ES-I3 (cell line): Measurements from ENCODE around the gene COL6A1.
"Not testable (repeated sequence)": the region's sequence is repeated elsewhere in the genome, so short reads cannot be mapped to it uniquely, and the experiment has no call there.

Experiments used
- H3K36me3 ChIP-seq: 2 replicates; pipeline ENCODE4 v1.6.1; 2013; ENCODE audit warnings: mild to moderate bottlenecking, low read length, control low read depth, moderate library complexity; ENCODE audit not compliant: insufficient read depth
- H3K4me1 ChIP-seq: 2 replicates; pipeline ENCODE4 v1.6.1; 2013; ENCODE audit warnings: mild to moderate bottlenecking, control low read depth, low read length; ENCODE audit not compliant: insufficient read depth
- H3K9ac ChIP-seq: 2 replicates; pipeline ENCODE4 v1.6.1; 2013; ENCODE audit warnings: low read depth, mild to moderate bottlenecking, low read length, moderate library complexity
- H3K9me3 ChIP-seq: 2 replicates; pipeline ENCODE4 v1.6.1; 2013; ENCODE audit warnings: mild to moderate bottlenecking, low read length, moderate library complexity; ENCODE audit not compliant: control insufficient read depth, insufficient read depth

The COL6A1 gene

DNA sequence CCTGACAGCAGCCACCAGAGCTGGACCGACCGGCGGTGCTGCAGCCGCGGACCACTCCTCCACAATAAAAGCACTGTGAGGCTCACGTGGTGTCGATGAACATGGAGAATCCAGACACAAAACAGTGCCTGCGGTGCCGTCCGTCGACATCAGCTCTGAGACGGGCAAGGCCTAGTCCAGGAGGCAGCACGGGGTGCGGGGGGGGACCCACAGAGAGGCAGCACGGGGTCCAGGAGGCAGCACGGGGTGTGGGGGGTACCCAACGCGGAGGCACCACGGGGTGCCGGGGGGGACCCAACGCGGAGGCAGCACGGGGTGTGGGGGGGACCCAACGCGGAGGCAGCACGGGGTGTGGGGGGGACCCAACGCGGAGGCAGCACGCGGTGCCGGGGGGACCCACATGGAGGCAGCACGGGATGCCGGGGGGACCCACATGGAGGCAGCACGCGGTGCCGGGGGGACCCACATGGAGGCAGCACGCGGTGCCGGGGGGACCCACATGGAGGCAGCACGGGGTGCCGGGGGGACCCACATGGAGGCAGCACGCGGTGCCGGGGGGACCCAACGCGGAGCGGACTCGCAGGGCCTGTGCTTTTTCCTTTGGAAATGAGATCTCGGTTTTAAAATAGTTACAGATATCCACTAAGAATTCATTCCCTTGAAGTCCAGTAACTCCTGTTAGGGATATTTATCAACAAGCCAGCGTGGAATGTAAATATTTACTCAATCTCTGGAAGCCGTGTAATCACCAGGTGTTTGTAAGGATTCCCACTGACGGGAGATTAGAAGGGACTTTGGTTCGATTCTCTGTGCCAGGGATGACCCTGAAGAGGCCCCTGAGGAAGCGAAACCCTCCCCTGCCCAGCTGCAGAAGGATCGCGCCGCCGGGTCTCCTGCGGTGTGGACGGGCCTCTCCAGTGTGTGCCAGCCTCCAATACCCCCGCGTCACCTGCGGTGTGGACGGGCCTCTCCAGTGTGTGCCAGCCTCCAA is 52.1 kb downstream of the COL6A1 start:
- Histone ChIP-seq H3K36me3 (no peaks in the 10 kb centered on the region), H3K9ac (no peak overlapping the region)

DNA sequence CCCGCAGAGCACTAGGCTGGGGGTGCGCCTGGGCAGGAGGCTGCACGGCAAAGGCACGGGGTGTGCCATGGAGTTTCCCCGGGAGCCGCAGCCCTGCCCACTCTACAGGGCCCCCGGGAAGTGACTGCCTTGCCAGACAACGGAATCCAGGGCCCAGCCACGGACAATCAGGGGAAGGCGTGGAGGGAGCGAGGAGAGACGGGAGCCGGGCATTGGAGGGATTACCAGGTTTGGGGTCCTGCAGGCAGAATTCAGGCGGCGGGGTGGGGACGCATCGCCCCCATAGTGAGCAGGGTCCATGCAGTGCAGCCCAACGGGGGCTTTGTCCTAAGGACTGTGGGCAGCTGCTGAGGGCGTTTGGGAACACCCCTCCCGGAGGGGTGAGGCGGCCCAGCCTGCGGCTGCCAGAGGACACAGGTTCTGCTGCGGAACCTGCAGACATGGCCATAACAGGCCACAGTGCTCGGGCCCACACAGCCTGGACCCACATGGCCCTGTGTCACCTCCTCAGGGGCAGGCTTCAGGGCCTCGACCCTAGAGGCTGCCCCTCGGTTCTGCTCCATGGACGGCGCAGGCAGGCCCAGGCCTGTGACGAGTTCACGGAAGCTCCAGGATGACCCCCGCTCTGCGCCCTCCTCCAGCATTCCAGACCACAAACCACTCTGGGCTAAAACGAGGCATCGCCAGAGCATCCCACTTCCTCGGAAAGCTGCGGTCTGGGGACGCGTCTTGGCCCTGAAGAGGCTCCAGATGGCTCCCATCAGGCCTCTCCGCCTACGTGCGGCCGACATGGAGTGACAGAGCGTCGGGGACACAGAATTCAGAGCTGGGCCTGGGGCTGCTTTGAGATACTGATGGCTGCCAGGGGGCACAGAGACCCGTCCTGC is 54.5 kb downstream of the COL6A1 start:
- no peaks in the 10 kb centered on the region for H3K9me3 ChIP-seq
- no peaks in the 10 kb centered on the region for H3K4me1 ChIP-seq
- H3K36me3 ChIP-seq = no peaks in the 10 kb centered on the region
- no peak overlapping the region for H3K9ac ChIP-seq

More for the DNA sequence above, 52.1 kb downstream of the COL6A1 start:
- Histone ChIP-seq H3K9me3 (peaks cover 3% of the 10 kb centered on the region; the same call in 1 of the 2 replicates), H3K4me1 (no peaks in the 10 kb centered on the region)

DNA sequence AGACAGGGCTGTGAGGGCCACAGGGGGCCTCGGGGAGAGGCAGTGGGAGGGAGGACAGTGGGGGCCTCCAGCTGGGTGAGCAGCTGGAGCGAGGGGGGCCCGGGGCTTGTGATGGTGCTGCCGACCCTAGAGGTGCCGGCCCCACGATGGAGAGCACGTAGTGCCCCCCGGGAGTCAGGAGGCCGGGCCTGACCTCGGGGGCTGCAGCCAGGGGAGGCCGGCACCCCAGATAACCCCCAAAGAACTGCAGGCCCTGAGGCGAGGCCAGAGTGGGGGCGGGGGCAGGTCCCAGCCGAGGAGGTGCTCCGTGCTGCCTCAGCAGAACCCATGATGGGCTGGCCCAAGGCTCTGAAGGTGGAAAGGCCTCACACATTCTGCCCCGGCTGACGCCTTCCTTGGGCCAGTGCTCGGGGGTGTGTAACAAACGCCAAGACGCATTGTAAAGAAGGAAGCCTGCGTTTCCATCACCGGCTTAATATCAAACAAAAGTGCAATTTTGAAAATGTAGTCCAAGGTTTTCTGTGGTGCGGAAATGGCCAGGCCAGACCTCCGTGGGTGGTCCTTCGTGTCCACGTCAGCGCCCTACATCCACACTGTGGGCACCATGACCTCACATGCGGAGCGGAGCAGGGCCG is 55.2 kb downstream of the COL6A1 start:
- no peak overlapping the region for H3K9ac ChIP-seq
- H3K9me3 ChIP-seq = no peaks in the 10 kb centered on the region
- H3K4me1 ChIP-seq = no peaks in the 10 kb centered on the region
- H3K36me3 ChIP-seq = no peaks in the 10 kb centered on the region

DNA sequence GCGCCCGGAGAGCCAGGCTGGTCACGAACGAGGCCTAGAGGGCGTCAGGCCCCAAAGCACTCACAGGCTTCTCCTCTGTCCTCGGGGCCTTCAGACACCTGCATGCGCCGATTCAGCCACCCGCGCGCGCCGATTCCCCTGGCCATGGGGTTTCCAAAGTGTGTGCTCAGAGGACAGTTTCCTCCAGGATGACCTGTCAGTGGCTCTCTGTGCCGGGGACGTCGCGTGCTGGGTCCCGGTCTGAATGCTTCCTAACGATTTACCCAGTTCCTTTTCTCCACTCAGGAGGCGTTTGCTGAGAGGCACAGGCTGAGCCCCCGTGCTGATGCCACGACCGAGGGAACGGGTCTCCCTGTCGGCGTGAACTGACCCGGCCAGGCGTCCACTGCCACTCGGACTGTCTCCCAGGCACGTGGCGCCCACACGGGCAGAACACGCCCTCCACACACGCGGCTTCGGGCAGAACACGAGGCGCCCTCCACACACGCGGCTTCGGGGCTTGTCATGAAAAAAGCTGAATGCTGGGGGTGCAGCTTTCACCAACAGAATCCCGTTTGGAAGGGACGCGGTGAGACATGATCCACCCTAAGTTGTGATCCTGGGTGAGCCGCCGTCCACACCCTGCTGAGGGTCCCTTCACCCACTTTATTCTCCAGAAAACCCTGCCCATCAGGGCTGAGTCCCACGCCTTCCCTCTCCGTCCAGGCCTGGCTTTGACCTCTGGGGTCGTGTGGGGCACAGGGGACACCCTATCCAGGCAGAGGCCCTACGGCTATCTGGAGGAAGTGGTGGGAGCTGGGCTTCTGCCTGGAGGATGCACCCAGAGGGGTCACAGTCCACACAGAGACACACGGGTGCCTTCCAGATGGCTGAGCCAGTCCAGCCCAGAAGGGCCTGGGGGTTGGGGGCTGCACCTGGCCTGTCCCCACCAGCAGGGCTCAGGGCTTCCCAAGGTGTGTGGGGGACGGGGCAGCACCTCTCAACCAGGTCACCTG is 56.1 kb downstream of the COL6A1 start:
- Histone ChIP-seq H3K9ac (no peak overlapping the region), H3K36me3 (no peaks in the 10 kb centered on the region), H3K9me3 (no peaks in the 10 kb centered on the region), H3K4me1 (no peaks in the 10 kb centered on the region)

DNA sequence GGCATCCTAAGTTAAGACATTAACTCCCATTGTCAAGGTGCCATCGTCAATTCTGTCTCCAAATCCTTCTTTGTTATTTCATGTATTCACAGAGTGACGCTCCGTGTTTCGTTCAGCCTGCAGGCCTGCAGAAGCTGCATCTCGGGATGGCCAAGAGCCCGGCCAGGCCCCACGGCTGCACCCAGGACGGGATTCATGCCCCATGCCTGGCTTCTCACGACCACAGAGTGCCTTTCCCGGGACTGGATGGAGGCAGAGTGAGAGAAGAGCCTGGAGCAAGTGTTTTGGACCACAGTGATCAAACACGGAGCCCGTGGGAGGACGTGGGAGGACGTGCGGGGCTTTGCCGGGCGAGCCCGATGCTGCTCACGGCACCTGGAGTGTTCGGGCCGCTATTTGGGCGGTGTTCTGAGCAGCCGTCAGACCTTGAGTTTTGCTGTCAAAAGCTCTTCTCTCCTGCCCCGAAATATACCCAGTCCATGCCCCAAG is 56.8 kb downstream of the COL6A1 start:
- Histone ChIP-seq H3K36me3 (no peaks in the 10 kb centered on the region), H3K4me1 (no peaks in the 10 kb centered on the region), H3K9me3 (no peaks in the 10 kb centered on the region), H3K9ac (no peak overlapping the region)

DNA sequence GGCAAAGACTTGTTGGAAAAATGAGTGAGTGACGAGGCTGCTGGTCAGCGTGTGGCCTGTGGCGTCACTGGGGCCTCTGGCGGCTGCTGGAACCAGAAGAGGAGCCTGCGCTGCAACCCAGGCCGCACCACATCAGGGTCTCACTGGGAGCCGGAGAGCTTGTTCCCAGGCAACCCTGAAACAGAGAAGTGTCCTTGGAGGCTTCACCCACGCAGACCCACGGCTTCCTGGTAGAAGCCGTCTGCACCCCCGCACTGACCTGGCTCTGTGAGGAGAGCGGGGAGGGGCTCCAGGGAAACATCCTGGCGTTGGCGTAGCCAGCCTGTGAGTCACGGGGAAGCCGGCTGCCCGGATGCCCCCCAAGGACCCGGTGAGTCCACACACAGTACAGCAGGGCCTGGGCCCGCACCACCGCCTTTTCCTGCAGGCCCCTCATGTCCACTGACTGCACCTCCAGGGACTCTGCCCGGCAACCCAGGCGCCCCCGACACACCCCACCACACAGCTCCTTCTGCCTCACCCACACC is 57.4 kb downstream of the COL6A1 start:
- no peaks in the 10 kb centered on the region for H3K36me3 ChIP-seq
- H3K4me1 ChIP-seq = no peaks in the 10 kb centered on the region
- no peaks in the 10 kb centered on the region for H3K9me3 ChIP-seq
- H3K9ac ChIP-seq = no peak overlapping the region

DNA sequence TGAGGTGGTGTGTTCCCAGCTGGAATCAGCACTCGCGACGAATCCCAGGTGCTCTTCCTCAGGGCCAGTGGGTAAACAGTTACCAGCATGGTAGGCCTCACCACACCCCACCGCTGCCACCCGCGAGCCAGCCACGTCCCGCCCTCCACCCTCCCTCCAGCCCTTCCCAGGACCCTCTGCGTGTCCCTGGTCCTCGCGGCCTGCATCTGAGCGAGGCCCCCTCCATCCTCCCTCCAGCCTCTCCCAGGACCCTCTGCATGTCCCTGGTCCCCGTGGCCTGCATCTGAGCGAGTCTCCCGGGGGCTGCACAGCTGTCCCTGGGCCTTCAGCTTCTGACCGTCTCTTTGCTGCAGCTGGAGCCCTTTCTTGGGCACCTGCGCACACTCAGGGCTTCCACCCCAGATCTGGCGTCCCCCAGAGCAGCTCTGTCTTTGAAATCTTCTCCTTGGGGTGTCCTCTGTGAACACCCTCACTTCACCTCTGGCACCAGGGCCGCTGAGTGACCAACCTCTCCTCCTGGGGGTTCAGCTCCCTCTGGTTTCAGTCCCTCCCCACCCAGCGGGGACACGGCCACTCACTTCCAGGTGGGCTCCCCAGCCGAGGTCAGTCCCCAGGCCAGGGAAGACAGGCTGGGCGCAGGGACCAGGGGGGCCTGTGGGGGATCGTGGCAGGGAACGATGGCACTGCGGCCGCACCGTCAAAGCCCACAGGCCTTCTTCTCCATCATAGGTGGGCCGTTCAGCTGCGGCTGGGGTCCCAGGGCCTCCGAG is 58.5 kb downstream of the COL6A1 start:
- H3K9ac ChIP-seq = no peak overlapping the region
- no peaks in the 10 kb centered on the region for H3K4me1 ChIP-seq
- H3K36me3 ChIP-seq = no peaks in the 10 kb centered on the region

DNA sequence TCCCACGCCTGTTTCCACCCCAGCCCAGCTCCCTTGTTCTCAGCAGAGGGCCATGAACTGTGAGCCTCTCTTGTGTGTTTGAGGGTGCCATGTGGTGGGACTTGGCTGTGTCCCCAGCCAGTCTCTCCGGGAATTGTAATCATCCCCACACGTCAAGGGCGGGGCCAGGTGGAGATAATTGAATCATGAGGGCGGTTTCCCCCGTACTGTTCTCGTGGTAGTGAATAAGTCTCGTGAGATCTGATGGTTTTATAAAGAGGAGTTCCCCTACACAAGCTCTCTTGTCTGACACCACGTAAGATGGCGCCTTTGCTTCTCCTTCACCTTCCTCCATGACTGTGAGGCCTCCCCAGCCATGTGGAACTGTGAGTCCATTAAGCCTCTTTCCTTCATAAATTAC is 59.1 kb downstream of the COL6A1 start:
- Histone ChIP-seq H3K9me3 (no peaks in the 10 kb centered on the region), H3K9ac (no peak overlapping the region), H3K36me3 (no peaks in the 10 kb centered on the region), H3K4me1 (no peaks in the 10 kb centered on the region)

More for the DNA sequence above, 58.5 kb downstream of the COL6A1 start:
- no peaks in the 10 kb centered on the region for H3K9me3 ChIP-seq

DNA sequence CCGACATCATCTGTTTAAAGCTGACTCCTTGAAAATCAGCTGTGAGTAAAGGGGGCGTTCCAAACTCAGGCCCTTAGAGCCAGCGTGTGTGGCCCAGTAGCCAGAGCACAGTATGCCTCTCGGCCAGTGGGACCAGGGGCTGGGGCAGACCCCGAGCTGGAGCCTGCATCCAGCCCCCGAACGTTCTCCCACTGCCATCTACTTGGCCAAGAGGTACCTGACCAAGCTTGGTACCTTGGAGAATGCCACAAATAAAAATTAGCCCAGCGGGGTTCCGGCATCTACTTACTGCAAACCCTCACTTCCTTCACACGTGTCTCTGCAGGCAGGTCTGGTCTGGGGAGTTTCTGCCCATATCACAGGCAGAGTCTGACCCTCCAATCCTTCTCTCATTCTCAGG is 59.6 kb downstream of the COL6A1 start:
- Histone ChIP-seq H3K9ac (no peak overlapping the region), H3K36me3 (no peaks in the 10 kb centered on the region), H3K4me1 (no peaks in the 10 kb centered on the region), H3K9me3 (no peaks in the 10 kb centered on the region)

DNA sequence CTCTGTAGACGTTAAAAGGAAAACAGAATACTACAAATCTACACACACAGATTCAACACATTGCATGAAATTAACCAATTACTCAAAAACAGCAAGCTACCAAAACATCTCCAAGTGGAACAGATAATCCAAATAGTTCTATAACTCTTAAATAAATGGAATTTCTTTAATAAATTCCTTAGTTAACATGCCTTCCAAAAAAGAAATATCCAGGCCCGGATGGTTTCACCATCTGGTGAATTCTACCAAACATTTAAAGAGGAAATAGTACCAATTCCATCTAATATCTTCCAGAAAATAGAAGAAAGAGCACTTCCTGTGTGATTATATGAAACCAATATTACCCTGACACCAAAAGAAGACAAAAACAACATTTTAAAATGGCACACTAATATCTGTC is 63.6 kb downstream of the COL6A1 start:
- H3K9ac ChIP-seq = no peak overlapping the region
- peaks cover 14% of the 10 kb centered on the region for H3K4me1 ChIP-seq
- no peaks in the 10 kb centered on the region for H3K9me3 ChIP-seq
- H3K36me3 ChIP-seq = no peaks in the 10 kb centered on the region

DNA sequence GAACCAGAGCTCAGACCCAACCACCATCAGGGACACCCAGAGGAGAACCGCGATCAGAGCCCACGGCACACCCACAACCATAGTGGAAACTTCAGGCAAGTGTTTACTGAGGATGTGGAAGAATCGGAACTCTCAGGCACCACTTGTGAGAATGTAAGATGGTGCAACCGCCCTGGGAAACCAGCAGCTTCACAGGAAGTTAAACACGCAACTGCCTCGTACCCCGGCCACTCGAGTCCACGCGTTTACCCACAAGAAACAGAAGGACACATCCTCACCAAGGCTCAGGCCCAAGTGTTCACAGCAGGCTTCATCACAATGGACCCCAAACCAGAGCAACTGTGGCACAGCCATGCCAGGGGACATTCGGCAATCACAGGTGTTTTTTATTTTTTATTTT is 64.9 kb downstream of the COL6A1 start:
- no peaks in the 10 kb centered on the region for H3K9me3 ChIP-seq
- H3K9ac ChIP-seq = no peak overlapping the region
- no peaks in the 10 kb centered on the region for H3K36me3 ChIP-seq
- peaks cover 14% of the 10 kb centered on the region for H3K4me1 ChIP-seq

DNA sequence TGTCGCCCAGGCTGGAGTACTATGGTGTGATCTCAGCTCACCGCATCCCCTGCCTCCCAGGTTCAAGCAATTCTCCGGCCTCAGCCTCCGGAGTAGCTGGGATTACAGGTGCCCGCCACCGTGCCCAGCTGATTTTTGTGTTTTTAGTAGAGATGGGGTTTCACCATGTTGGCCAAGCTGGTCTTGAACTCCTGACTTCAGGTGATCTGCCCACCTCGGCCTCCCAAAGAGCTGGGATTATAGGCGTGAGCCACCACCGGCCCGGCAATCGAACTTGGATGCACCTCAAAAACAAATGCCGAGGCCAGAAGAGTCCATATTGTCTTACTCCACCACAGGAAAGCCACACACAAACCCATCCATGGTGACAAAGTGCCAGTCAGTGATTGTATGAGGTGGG is 65.3 kb downstream of the COL6A1 start:
- H3K9me3 ChIP-seq, H3K9ac ChIP-seq, H3K36me3 ChIP-seq: not testable (repeated sequence)
- peaks cover 14% of the 10 kb centered on the region for H3K4me1 ChIP-seq
